ENCODE data around the gene LARP1.
"Not testable (repeated sequence)": the region's sequence is repeated elsewhere in the genome, so short reads cannot be mapped to it uniquely, and the experiment has no call there.

The LARP1 gene
- 149 to 217 reads per million in 2 donors for total RNA-seq

- no peak for DNase-seq
These were observed at the start of gene LARP1 for GRCh38 chr5:154755361-154756008. LARP1 (plus strand) TSS chr5:154755377; CDS start chr5:154755758, 381 bp downstream.

- no peak for DNase-seq
These were observed 48.8 kb upstream of the LARP1 start for GRCh38 chr5:154706416-154706815.

- no peak for DNase-seq
These were observed 47.5 kb upstream of the LARP1 start for GRCh38 chr5:154707641-154708040.

GRCh38 chr5:154708207-154708606 lies 47.0 kb upstream of the LARP1 start:
- DNase-seq: no peak

GRCh38 chr5:154708846-154709245 lies 46.3 kb upstream of the LARP1 start:
- no peak for DNase-seq

- no peak for DNase-seq
These were observed 45.5 kb upstream of the LARP1 start for GRCh38 chr5:154709368-154710305.

- DNase-seq: no peak
These were observed 42.4 kb upstream of the LARP1 start for GRCh38 chr5:154712518-154713437.

- DNase-seq: no peak
These were observed 41.5 kb upstream of the LARP1 start for GRCh38 chr5:154713615-154714125.

GRCh38 chr5:154714266-154714986 lies 40.8 kb upstream of the LARP1 start:
- no peak for DNase-seq

GRCh38 chr5:154721481-154722058 lies 33.6 kb upstream of the LARP1 start:
- no peak for DNase-seq

GRCh38 chr5:154722097-154722496 lies 33.1 kb upstream of the LARP1 start:
- no peak for DNase-seq

- no peak for DNase-seq
These were observed 32.2 kb upstream of the LARP1 start for GRCh38 chr5:154722936-154723335.

GRCh38 chr5:154723740-154724505 lies 31.3 kb upstream of the LARP1 start:
- no peak for DNase-seq

- DNase-seq: no peak
These were observed 27.8 kb upstream of the LARP1 start for GRCh38 chr5:154727361-154727760.

GRCh38 chr5:154728939-154729588 lies 26.1 kb upstream of the LARP1 start:
- DNase-seq: no peak

- DNase-seq: no peak
These were observed 25.6 kb upstream of the LARP1 start for GRCh38 chr5:154729613-154730012.

- not testable (repeated sequence) for DNase-seq
These were observed 24.4 kb upstream of the LARP1 start for GRCh38 chr5:154730761-154731160.

GRCh38 chr5:154732212-154732611 lies 23.0 kb upstream of the LARP1 start:
- DNase-seq: no peak

- DNase-seq: no peak
These were observed 20.6 kb upstream of the LARP1 start for GRCh38 chr5:154734370-154735248.

Measured in T-helper 9 cell (primary cell).